CMK (cell line): ENCODE results near the gene MMP17.

Experiments used
- DNase-seq: peaks from one replicate; pipeline ENCODE4 v3.0.0-alpha.2; 2010; ENCODE audit warnings: low read depth

MMP17 gene

DNA sequence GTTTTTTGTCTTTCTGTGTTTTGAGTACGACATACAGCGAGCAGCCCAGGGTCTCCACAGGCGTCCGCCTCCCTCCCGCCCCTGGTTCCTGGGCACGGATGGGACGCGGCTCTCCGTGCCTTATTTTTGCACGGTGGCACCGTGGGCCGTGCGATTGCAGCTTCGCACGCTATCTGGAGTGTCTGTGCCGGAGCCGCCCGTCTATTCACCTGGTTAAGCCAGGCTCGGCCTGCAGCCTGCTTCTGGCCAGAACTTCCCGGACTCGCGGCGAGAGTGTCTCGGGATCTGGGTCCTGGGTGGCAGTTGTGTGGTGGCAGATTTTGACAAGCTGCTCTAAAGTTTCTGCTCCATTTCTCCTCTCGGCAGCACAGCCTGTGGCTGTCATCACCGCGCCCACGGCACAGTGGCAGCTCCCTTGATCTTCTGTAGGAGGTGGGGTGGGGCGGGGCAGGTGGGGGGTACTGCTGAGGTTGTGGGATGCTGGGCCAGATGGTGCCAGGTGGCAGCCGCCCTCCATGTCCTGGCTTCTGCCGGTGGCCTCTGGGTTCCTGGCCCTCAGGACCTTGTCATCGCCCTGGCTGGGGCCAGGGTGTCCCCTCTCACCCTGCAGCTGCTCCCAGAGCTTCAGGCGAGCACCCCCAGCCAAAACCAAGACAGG, 2.9 kb downstream of the MMP17 start:
- no peak for DNase-seq

DNA sequence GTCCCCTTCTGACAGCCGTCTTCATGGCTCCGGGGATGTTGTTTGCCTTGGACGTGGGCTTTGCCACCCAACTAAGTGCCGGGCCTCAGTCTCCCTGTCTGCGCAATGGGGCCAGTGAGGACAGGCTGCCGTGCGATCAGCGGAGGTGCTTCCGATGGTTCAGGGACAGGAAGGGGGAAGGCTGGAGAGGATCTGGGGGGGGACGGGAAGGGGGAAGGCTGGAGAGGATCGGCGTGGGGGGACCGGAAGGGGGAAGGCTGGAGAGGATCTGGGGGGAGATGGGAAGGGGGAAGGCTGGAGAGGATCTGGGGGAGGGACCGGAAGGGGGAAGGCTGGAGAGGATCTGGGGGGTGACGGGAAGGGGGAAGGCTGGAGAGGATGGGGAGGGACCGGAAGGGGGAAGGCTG, 3.4 kb downstream of the MMP17 start:
- DNase-seq, result peak; percentile 84

GRCh38 chr12:131832321-131833231, 4.4 kb downstream of the MMP17 start:
- DNase-seq, result no peak

- no peak for DNase-seq
Observed at GRCh38 chr12:131833288-131833895, 5.2 kb downstream of the MMP17 start.

DNA sequence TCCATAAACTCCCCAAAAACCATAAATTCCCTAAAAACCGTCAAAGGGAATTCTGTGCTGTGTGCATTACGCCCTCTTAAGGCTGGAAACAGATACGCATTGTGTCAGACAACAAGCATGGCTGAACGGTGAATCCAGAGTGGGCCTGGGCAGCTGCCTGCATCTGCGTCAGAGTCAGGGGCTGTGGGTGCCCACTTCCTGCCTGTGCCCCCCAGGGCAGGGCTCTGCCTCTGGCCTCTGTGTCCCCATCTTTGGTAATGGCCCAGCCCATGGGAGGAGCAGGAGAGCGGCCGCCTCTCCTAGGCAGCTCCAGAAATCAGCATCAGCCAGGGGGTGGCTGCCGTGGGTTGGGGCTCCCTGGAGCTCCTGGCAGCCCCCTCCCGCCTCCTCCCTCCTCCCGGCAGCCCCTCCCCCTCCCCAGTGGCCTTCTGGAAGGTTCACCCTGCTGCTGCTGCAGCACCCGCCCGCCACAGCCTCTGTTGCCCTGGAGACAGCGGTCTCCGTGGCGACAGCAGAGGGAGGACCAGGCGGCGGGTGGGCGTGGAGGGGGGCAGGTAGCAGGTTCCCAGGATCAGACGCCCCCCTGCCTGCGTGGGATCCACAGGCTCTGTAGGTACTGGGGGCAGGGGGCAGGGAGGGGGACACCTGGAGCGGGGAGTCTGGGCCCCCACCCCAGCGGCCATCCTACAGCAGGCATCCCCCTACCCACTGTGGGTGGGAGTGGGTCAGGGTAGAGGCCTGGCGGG, 5.9 kb downstream of the MMP17 start:
- no peak for DNase-seq

DNA sequence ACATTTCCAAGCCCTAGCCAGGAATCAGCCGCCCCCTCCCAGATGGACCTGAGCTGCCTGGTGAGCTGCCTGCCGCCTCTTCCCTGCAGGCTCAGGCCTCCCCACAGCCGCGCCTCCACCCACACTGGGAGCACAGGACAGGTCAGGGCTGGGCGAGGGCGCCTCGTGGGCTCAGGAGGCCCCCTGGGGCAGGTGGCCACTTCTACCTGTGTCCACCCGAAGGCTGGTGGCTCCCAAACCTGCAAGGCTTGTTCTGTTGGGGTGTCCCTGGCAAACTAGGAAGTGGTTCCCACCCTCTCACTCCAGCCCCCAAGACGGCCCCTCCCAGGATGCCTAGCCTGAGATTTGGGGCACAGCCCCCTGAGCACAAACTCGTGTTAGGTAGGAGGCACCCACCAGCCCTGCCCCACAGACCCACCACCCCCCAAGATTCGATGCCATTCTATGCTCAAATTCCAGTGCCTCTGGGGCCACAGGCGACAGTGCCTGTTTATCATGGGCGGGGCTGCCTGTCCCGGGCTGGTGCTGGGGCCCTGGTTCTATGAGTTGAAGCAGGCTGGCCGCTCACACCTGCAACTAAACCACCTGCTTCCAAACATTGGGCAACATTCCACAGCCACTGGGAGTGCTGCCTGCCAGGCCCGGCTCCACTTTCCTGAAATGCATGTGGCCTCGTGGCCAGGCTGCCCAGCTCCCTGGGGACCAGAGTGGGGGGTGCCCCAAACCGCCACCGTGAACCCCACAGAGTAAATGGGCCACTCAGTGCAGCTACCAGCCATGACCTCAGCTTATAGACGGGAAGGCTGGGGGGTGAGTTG, 6.8 kb downstream of the MMP17 start:
- DNase-seq, result no peak

DNA sequence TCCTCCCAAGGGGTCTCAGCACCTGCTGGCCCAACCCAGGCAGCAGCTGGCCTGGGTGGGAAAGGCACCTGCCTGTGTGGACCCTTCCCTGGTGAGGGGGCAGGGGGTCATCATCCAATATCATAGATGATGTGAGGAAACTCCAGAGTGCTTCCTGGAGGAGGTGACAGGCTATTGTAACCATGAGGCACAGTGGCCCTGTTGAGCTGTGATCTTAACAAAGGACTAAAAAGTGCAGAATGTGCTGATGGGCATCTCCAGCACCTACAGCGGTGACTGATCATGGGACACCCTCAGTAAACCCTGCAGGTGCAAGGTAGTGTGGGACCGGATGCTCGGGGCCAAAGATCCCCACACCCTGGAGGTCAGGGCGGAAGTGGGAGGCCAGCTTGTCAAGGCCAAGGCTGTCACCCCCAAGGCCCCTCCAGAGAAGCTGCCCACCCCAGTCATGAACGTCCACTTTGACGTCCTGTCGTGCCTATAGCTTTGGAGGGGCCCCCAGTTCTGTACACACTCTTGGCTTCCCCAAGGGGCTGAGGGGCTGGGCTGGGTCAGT, 7.5 kb downstream of the MMP17 start:
- DNase-seq, result no peak

DNA sequence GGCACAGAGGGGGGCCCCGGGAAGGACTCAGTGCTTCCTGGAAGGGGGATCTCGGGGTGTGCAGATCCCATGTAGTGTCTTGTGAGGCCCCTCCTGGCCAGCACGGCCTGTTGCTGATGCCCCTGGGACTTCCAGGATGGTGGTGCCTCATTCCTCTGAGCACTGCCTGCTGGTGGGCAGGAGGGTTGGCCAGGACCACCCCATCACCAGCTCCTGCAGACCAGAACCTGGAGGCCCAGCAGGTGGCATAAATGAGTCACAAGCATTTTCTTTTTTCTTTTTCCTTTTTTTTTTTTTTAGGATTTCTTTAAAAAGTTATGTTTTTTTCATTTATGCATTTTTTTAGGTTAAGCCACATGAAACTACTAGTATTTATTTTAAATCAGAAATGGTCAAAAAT, 8.0 kb downstream of the MMP17 start:
- no peak for DNase-seq

DNA sequence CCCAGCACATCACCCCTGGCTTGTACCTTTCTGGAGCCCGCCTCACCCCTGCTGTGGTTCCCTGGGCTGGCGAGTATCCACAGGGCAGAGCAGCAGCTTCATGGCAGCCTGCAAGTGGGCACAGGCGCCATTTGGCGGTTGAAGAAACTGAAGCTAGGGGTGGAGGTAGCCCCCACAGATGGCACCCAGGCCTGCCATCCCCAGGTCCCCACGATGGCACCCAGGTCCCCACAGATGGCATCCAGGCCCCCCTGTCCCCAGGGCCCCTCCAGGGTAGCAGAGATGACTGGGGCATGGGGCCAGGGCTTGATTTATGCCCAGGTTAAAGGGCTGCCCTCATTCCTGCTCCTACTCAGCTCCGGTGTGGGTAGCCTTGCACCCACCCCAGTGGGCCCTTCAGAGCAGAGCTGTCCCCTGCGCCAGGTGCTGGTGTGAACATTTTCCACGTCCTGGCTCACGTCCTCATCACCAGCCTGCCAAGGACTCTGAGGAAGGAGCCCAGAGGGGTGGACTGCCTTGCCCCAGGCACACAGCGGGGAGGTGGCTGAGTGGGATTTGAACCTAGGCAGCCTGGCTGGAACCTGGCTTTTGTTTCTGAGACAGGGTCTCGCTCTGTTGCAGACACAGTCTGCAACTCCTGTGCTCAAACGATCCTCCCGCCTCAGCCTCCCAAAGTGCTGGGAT, 8.7 kb downstream of the MMP17 start:
- no peak for DNase-seq

DNA sequence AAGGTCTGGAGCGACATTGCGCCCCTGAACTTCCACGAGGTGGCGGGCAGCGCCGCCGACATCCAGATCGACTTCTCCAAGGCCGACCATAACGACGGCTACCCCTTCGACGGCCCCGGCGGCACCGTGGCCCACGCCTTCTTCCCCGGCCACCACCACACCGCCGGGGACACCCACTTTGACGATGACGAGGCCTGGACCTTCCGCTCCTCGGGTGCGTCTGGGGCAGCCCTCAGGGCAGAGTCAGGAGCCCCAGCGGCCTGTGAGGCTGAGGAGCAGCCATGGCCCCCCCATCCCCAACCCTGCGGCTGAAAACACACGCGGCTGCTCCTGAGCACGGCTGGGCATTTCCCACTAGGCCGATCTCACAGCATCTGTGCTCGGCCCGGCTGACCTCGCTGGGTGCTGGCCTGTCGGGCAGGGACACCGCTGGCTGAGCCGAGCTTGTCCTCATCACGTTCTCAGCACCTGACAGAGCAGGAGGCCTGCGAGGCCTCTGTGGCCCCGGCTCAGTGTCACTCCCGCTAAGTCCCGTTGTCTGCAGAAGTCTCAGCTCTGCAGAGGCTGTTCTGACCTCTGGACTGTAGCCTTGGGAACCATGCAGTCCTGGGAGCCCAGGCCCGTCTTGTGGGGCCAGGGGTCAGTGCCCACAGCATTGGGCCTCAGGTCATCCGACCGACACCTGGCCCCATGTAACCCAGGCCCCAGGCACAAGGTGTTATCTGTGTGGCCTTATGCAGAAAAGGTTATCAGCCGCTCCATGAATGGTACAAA, 12.6 kb downstream of the MMP17 start:
- DNase-seq, result no peak

GRCh38 chr12:131841547-131841946, 13.4 kb downstream of the MMP17 start:
- DNase-seq, result no peak

DNA sequence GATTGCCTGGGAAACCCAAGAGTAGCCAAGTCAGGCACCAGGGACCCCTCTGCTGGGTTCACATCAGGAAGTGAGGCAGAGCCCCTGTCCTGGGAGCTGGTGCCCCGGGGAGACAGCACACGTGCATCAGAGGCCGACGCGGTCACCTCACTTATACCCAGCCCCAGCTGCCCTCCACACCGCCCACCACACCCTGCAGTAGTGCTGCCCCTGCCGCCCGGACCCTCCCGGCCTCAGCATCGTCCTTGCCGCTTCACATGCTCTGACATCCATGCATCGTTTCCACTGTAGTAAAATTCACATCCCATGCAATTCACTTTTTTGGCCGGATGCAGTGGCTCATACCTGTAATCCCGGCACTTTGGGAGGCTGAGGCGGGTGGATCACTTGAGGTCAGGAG, 14.0 kb downstream of the MMP17 start:
- no peak for DNase-seq

DNA sequence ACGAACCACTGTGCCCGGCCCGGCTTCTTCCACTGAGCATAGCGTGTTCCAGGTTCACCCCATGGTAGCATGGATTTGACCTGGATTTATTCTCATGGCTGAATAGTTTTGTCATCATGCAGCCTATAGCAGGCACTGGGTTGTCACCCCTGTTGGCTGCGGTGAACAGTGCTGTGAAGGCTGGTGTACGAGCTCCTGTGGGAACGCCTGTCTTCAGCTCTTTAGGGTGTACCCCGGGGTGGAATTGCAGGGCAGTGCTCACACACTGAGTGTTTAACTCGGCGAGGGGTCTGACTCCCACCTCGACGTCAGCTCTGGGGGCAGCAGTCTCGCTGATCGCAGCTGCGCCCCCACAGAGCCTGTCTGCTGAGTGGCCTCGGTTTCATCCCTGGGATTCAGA, 15.3 kb downstream of the MMP17 start:
- no peak for DNase-seq

- DNase-seq, result no peak
Observed at GRCh38 chr12:131844140-131844539, 15.9 kb downstream of the MMP17 start.

DNA sequence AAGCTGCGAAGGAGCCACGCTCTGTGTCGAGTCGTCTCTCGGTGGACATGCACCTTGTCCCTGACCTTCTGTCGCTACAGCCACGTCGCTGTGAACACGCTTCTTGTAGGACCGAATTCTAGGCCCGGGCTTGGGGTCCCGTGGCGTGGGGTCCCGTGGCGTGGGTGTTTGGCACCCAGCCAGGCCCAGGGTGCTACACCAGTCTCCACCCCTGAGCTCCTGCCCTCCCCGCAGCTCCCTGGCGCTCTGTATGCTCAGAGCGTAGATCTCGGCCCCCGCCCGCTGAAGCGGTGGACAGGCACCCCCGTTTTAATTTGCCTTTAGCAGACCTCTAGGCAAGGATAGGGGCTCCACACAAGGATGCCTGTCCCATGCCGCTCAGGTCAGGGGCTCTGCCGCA, 16.5 kb downstream of the MMP17 start:
- DNase-seq, result no peak

GRCh38 chr12:131845121-131845520, 16.9 kb downstream of the MMP17 start:
- DNase-seq, result no peak

- no peak for DNase-seq
Observed at GRCh38 chr12:131847456-131847855, 19.3 kb downstream of the MMP17 start.

GRCh38 chr12:131848753-131849152, 20.6 kb downstream of the MMP17 start:
- DNase-seq, result no peak

GRCh38 chr12:131849700-131850553, 21.7 kb downstream of the MMP17 start:
- no peak for DNase-seq
